IMR-90 (cell line): ENCODE results near the gene ZNF814. TPM values are rescaled to one million over a fixed set of nuclear protein-coding genes. Genes with fewer than 3 reads are reported as not detected.
"Not testable (repeated sequence)": the region's sequence is repeated elsewhere in the genome, so short reads cannot be mapped to it uniquely, and the experiment has no call there.

Source experiments
- ATAC-seq: fragments of 200-7000 bp; cut with Tn5 transposase; 2 replicates; pipeline ENCODE4 v1.9.1; 2020; ENCODE audit warnings: low read depth, mild to moderate bottlenecking, moderate library complexity
- BruUV-seq: library from RNA; stranded (reverse); fragments of 400-500 nt; replicated peaks from 2 replicates; lab custom pipeline; 2021; lab: Mats Ljungman, UMichigan
- CTCF ChIA-PET: fragments of 300-600 bp; formaldehyde crosslinking; extraction: SDS; loops from one replicate; lab custom pipeline; 2021; ENCODE audit warnings: antibody characterized with exemption; lab: Yijun Ruan, JAX
- POLR2A ChIA-PET: fragments of 300-600 bp; sonication (Branson Sonifier 250); formaldehyde crosslinking; loops from one replicate; lab custom pipeline; 2022; ENCODE audit warnings: antibody characterized with exemption; ENCODE audit not compliant: unreplicated experiment; lab: Charles Lee
- DNase-seq: peaks from one replicate; pipeline ENCODE4 v3.0.0; 2013
- H2AFZ ChIP-seq: replicated peaks from 2 replicates; pipeline ENCODE3; 2013; ENCODE audit warnings: low read length, mild to moderate bottlenecking; ENCODE audit not compliant: poor library complexity
- H2AK5ac ChIP-seq: 2 replicates; pipeline ENCODE4 v1.6.1; 2013; ENCODE audit warnings: low read depth, low read length, inconsistent platforms
- H2AK9ac ChIP-seq: replicated peaks from 2 replicates; pipeline ENCODE3; 2013; ENCODE audit warnings: mild to moderate bottlenecking, low read depth, low read length, moderate library complexity; ENCODE audit not compliant: poor library complexity
- H2BK120ac ChIP-seq: 2 replicates; pipeline ENCODE4 v1.6.1; 2013; ENCODE audit warnings: low read depth, low read length, inconsistent platforms
- H2BK15ac ChIP-seq: 3 replicates; pipeline ENCODE4 v1.6.1; 2013; ENCODE audit warnings: low read depth, low read length, inconsistent platforms
- H2BK20ac ChIP-seq: 2 replicates; pipeline ENCODE4 v1.6.1; 2013; ENCODE audit warnings: low read depth, mild to moderate bottlenecking, inconsistent platforms, low read length, moderate library complexity
- H2BK5ac ChIP-seq: 2 replicates; pipeline ENCODE4 v1.6.1; 2013; ENCODE audit warnings: mild to moderate bottlenecking, low read depth, low read length, inconsistent platforms; ENCODE audit not compliant: poor library complexity, severe bottlenecking
- H3K14ac ChIP-seq: replicated peaks from 2 replicates; pipeline ENCODE4 v1.6.1; 2013; ENCODE audit warnings: low read depth, low read length, inconsistent platforms
- H3K18ac ChIP-seq: 2 replicates; pipeline ENCODE4 v1.6.1; 2013; ENCODE audit warnings: low read depth, low read length, control low read depth
- H3K23ac ChIP-seq: 2 replicates; pipeline ENCODE4 v1.6.1; 2013; ENCODE audit warnings: low read depth, low read length, inconsistent platforms
- H3K27ac ChIP-seq: 2 replicates; pipeline ENCODE4 v1.5.1; 2013; ENCODE audit warnings: mild to moderate bottlenecking, control low read depth, low read length; ENCODE audit not compliant: insufficient read depth
- H3K27me3 ChIP-seq: 2 replicates; pipeline ENCODE4 v1.6.1; 2013; ENCODE audit warnings: low read length; ENCODE audit not compliant: control insufficient read depth, insufficient read depth
- H3K36me3 ChIP-seq: 2 replicates; pipeline ENCODE4 v1.6.1; 2013; ENCODE audit warnings: low read length, mixed read lengths; ENCODE audit not compliant: control insufficient read depth, insufficient read depth
- H3K4ac ChIP-seq: 2 replicates; pipeline ENCODE4 v1.6.1; 2013; ENCODE audit warnings: low read depth, low read length, inconsistent platforms
- H3K4me1 ChIP-seq: 2 replicates; pipeline ENCODE4 v1.6.1; 2013; ENCODE audit warnings: low read length, mixed read lengths; ENCODE audit not compliant: control insufficient read depth, insufficient read depth
- H3K4me2 ChIP-seq: 2 replicates; pipeline ENCODE4 v1.6.1; 2013; ENCODE audit warnings: low read depth, mild to moderate bottlenecking, control low read depth, low read length, moderate library complexity
- H3K4me3 ChIP-seq: 2 replicates; pipeline ENCODE4 v1.5.1; 2013; ENCODE audit warnings: low read depth, mild to moderate bottlenecking, control low read depth, low read length, moderate library complexity; ENCODE audit not compliant: insufficient read depth
- H3K56ac ChIP-seq: 2 replicates; pipeline ENCODE4 v1.6.1; 2013; ENCODE audit warnings: low read length, inconsistent platforms; ENCODE audit not compliant: insufficient read depth; ENCODE audit errors: extremely low read depth
- H3K79me1 ChIP-seq, 2 experiments: 2 replicates each; pipeline ENCODE4 v1.6.1; 2013; ENCODE audit warnings: low read length in 2 of 2, inconsistent platforms in 1 of 2, low read depth in 1 of 2
- H3K9ac ChIP-seq: 2 replicates; pipeline ENCODE4 v1.6.1; 2013; ENCODE audit warnings: low read depth, low read length, control low read depth
- H3K9me1 ChIP-seq: 2 replicates; pipeline ENCODE4 v1.6.1; 2013; ENCODE audit warnings: low read length, inconsistent platforms; ENCODE audit not compliant: insufficient read depth
- H3K9me3 ChIP-seq: 2 replicates; pipeline ENCODE4 v1.6.1; 2013; ENCODE audit warnings: low read length; ENCODE audit not compliant: control insufficient read depth, insufficient read depth
- H4K20me1 ChIP-seq: 2 replicates; pipeline ENCODE4 v1.6.1; 2013; ENCODE audit warnings: low read length, inconsistent platforms; ENCODE audit not compliant: insufficient read depth
- H4K5ac ChIP-seq: 2 replicates; pipeline ENCODE4 v1.6.1; 2013; ENCODE audit warnings: mild to moderate bottlenecking, low read depth, low read length, control low read depth
- H4K8ac ChIP-seq, 2 experiments: 2 replicates each; pipeline ENCODE4 v1.6.1; 2013; ENCODE audit warnings: low read depth in 2 of 2, low read length in 2 of 2, control low read depth in 1 of 2, inconsistent platforms in 1 of 2
- H4K91ac ChIP-seq: 2 replicates; pipeline ENCODE4 v1.6.1; 2013; ENCODE audit warnings: low read depth, low read length, inconsistent platforms; ENCODE audit not compliant: insufficient read depth
- WGBS, 2 experiments: methylation state at CpG; one replicate each; pipeline versions ENCODE4 v1.1.5 to v1.1.7; 2013; ENCODE audit warnings: missing lambda C conversion rate in 2 of 2; ENCODE audit not compliant: insufficient read length in 1 of 2; ENCODE audit errors: extremely low coverage in 2 of 2; 5-methylcytosine and 5-hydroxymethylcytosine counted together
- dilution Hi-C: fragments of 300-500 bp; cut with HindIII; formaldehyde crosslinking; loops from one replicate; pipeline ENCODE4 v1.14.3; 2018; ENCODE audit warnings: low sequenced_read_pairs; ENCODE audit not compliant: unreplicated experiment
- in situ Hi-C: fragments of 300-500 bp; cut with MboI; formaldehyde crosslinking; loops from 3 replicates; pipeline ENCODE4 v1.14.3; 2019; ENCODE audit warnings: low sequenced_read_pairs, inconsistent platforms, mixed read lengths
- intact Hi-C: fragments of 100-400 bp; cut with micrococcal nuclease; formaldehyde crosslinking; loops from 2 replicates; pipeline ENCODE4 v1.10.0; 2022
- polyA plus RNA-seq, 3 experiments: library from polyadenylated mRNA; depleted of rRNA; stranded (reverse); fragments of >200 nt; gene quantifications; 2 replicates each; pipeline ENCODE4 v1.2.3, GENCODE V29; 2012; ENCODE audit warnings: low replicate concordance in 1 of 3
- total RNA-seq: library from RNA; depleted of rRNA; stranded (reverse); fragments of >200 nt; gene quantifications from 2 replicates; pipeline ENCODE4 v1.2.3, GENCODE V29; 2012

The ZNF814 gene
- total and polyA plus RNA-seq, 2 of the 4 experiments (the other 2 are of a cell fraction): 3.9 to 5.9 TPM

- peaks cover 29% of the 10 kb centered on the region for H3K36me3 ChIP-seq
- H3K18ac ChIP-seq, H3K56ac ChIP-seq, H4K5ac ChIP-seq, intact Hi-C loops, H3K23ac ChIP-seq, H2AFZ ChIP-seq, H3K27ac ChIP-seq, H2BK20ac ChIP-seq, H3K14ac ChIP-seq, H3K9ac ChIP-seq, H4K8ac ChIP-seq, H3K4me1 ChIP-seq, H3K4ac ChIP-seq, H2AK9ac ChIP-seq, ATAC-seq, H3K9me1 ChIP-seq, H2AK5ac ChIP-seq, dilution Hi-C loops, H2BK5ac ChIP-seq, BruUV-seq, DNase-seq, CTCF ChIA-PET, H3K27me3 ChIP-seq, in situ Hi-C loops, H2BK120ac ChIP-seq, H3K4me3 ChIP-seq, H3K4me2 ChIP-seq, H2BK15ac ChIP-seq, H4K91ac ChIP-seq, H3K9me3 ChIP-seq: not testable (repeated sequence)
- POLR2A ChIA-PET: interaction anchor here (0.6 kb wide), 2 partner anchors 33 to 197 kb away, joined by 3 read pairs; no protein-coding TSS in a partner anchor
- WGBS, 2 experiments: no CpG with 5 or more reads among the region's 6 CpGs
- peaks cover 20% of the 10 kb centered on the region for H4K20me1 ChIP-seq
- H3K79me1 ChIP-seq: peaks cover 9 to 55% of the 10 kb centered on the region in 2 experiments
These were observed 36.8 kb downstream of the ZNF814 start for GRCh38 chr19:57851812-57852603.
